HG03460 (cell line): ENCODE results near the gene AWAT2.
"Not testable (repeated sequence)": the region's sequence is repeated elsewhere in the genome, so short reads cannot be mapped to it uniquely, and the experiment has no call there.

Experiments
- ATAC-seq: cut with Tn5 transposase; IDR thresholded peaks from one replicate; pipeline ENCODE4 v1.9.1; 2021; ENCODE audit not compliant: unreplicated experiment

AWAT2 gene

DNA sequence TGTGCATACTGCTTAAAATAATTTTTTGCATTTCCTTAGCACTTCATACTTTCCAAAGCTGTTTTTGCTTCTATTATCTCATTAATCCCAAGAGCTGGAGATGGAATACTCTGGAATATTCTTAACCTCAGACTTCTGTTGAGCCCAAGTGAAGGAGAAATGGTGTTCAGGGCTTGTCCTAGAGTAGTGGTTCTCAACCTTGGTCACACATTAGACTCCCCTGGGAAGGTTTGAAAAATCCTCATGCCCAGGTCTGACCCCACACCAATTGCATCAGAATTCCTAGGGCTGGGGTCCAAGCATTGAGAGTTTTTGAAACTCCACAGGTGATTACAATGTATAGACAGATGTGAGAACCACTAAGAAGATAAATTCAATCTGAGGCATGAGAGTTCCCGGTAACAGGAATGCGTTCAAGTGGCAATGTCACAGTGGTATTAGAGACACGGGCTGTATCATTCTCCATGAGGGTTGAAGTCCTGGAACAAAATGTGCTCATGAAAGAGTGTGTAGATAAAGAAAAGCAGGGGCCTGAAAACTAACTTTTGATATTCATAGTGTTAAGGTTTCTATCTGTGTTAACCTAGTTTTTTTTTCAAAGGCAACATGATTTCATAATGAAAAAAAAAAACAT is 47.9 kb downstream of the AWAT2 start:
- no peak for ATAC-seq

DNA sequence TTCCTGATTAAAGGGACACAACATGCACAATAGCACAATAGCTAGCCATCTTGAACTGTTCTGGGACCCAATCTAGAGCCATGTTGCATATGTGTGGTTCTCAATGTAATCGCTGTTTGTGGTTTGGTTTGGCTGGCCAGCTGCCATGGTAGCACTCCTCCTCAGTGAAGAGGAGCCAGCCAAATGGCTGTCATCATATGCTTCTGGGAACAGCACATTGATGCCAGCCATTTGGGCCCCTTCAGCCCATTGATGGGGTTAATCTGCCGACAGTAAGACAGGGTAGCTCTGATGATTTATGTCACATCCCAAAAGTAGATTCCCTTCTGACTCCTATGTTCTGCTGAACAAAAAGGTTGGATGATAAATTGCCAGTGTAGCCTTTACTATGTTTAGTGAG is 48.5 kb downstream of the AWAT2 start:
- no peak for ATAC-seq

DNA sequence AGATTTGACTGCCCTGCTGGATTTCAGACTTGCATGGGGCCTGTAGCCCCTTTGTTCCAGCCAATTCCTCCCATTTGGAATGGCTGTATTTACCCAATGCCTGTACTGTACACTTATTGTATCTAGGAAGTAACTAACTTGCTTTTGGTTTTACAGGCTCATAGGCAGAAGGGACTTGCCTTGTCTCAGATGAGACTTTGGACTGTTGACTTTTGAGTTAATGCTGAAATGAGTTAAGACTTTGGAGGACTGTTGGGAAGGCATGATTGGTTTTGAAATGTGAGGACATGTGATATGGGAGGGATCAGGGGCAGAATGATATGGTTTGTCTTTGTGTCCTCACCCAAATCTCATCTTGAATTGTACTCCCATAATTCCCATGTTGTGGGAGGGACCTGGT is 51.4 kb downstream of the AWAT2 start:
- not testable (repeated sequence) for ATAC-seq

DNA sequence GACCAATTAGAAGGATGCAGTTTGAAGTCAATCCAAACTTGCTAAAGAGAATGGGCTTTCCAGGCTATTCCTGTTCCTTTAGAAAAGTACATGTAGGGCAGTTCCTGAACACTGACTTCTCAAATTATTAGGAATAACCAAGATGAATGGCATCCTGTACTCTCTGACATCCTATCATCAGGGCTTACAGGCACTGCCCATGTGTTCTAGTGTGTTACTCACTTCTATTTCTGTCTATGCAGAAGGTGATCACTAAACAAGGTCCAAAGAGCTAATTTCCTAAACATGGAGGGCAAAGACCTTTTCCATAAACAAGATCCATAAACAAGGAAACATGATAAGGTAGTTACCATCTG is 53.6 kb downstream of the AWAT2 start:
- no peak for ATAC-seq

DNA sequence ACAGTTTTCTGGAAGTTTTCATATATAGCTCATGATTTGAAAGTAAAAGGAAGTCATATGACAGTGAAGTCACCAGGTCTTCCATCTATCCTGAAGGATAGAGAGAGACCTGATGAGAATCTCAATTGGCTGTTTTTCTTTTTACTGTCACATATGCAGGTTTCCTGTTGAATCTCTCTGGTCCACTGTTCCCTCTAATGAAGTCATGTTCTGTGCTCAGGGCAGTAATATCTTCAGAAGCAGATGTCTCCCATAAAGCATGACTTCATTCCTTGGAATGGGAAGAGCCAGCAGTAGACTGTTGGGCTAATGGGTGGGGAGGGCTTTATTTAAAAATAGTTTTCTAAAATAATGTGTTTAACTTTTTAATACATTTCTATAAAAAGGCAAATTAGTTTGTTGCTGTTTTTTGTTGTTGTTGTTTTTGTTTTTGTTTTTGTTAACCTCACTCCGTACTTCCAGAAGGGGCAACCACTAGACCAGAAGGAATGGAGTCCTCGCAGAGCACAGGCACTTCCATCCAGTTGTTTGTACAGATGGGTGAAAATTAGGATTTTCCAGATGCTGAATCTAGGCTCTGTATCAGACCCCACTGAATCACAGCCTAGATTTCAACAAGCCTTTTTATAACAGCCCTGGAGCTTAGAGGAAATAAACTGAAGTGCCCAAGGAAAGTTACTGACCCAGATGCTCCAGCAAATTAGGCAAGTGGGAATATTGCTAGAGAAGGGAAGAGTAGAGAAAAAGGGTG is 54.2 kb downstream of the AWAT2 start:
- no peak for ATAC-seq

DNA sequence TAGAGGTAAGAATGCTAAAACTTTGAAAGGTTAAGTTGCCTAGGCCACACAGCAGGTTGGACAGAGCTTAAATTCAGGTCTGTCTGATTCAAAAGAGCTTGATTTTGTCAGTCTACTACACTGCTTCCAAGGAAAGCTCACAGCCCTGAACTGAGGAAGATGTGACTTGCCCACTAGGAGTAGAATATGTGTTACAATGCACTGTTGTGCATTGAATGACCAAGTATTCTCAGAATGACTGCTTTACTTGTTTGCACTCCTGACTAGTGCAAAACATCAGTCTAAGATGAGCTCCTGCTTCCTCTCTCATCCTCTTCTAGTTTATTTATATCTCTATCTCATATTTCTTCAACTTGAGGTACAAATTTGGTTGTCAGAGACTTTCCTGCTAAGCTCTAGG is 56.2 kb downstream of the AWAT2 start:
- no peak for ATAC-seq

DNA sequence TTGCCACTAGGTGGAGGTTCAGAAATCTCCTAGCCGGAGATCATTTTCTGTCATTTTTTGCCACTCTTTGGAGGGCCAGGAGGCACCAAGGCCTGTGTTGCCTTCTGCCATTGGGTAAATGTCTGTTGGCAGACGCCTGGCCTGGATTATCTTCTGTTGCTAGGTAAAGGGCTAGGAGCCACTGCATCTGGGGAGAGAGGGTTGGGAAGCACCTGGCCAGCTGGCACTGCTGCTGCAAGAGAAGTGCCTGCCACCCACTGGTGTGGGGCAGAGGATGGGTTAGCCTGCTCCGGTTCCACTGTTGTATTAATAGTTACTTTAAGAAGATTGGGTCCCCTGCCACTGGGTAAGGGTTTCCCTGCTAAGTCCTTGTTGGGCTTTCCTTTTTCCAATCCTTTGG is 58.1 kb downstream of the AWAT2 start:
- no peak for ATAC-seq
